Astrocyte (in vitro differentiated cells and primary cell): ENCODE results near the gene GID8. TPM values are rescaled to one million over a fixed set of nuclear protein-coding genes. Genes with fewer than 3 reads are reported as not detected.
A peak's percentile ranks its signal among the peaks of the same experiment; 100 is the strongest.

Experiments used
- DNase-seq: peaks from one replicate; pipeline ENCODE4 v3.0.0-alpha.2; 2010; ENCODE audit warnings: low read depth
- FAIRE-seq: peaks from 2 replicates; lab custom pipeline; 2011; peaks lifted over from hg19 to GRCh38; lab: Jason Lieb, UNC
- H2AFZ ChIP-seq: 2 replicates; pipeline ENCODE4 v1.6.0; 2012; ENCODE audit warnings: low read depth, low read length, inconsistent platforms
- H3K27ac ChIP-seq: 2 replicates; pipeline ENCODE4 v1.5.1; 2011; ENCODE audit warnings: low read depth, low read length, inconsistent platforms
- H3K27me3 ChIP-seq: 2 replicates; pipeline ENCODE4 v1.6.0; 2011; ENCODE audit warnings: low read length, inconsistent platforms; ENCODE audit not compliant: insufficient read depth
- H3K36me3 ChIP-seq: 2 replicates; pipeline ENCODE4 v1.5.1; 2011; ENCODE audit warnings: low read length, inconsistent platforms; ENCODE audit not compliant: insufficient read depth
- H3K4me1 ChIP-seq: 2 replicates; pipeline ENCODE4 v1.5.1; 2011; ENCODE audit warnings: low read length, inconsistent platforms; ENCODE audit not compliant: insufficient read depth
- H3K4me2 ChIP-seq: 2 replicates; pipeline ENCODE4 v1.6.0; 2012; ENCODE audit warnings: low read length, inconsistent platforms
- H3K4me3 ChIP-seq: 2 replicates; pipeline ENCODE4 v1.5.1; 2011; ENCODE audit warnings: low read depth, mild to moderate bottlenecking, low read length, inconsistent platforms; ENCODE audit not compliant: insufficient read depth
- H3K79me2 ChIP-seq: 2 replicates; pipeline ENCODE4 v1.6.0; 2012; ENCODE audit warnings: mild to moderate bottlenecking, low read length, inconsistent platforms; ENCODE audit not compliant: insufficient read depth
- H3K9ac ChIP-seq: 2 replicates; pipeline ENCODE4 v1.6.0; 2012; ENCODE audit warnings: mild to moderate bottlenecking, low read length, inconsistent platforms
- H3K9me3 ChIP-seq: 2 replicates; pipeline ENCODE4 v1.5.1; 2012; ENCODE audit warnings: low read depth, mild to moderate bottlenecking, low read length, inconsistent platforms; ENCODE audit not compliant: insufficient read depth
- H4K20me1 ChIP-seq: 2 replicates; pipeline ENCODE4 v1.6.0; 2012; ENCODE audit warnings: low read length, inconsistent platforms; ENCODE audit not compliant: insufficient read depth
- H3K27ac Mint-ChIP-seq: one replicate; pipeline ENCODE4 v1.8.0; 2021; ENCODE audit warnings: mild to moderate bottlenecking, mixed read lengths; ENCODE audit not compliant: unreplicated experiment
- H3K27me3 Mint-ChIP-seq: one replicate; pipeline ENCODE4 v1.8.0; 2021; ENCODE audit warnings: low read depth, mixed read lengths; ENCODE audit not compliant: unreplicated experiment
- H3K36me3 Mint-ChIP-seq: one replicate; pipeline ENCODE4 v1.8.0; 2021; ENCODE audit warnings: low read depth, mixed read lengths; ENCODE audit not compliant: unreplicated experiment
- H3K4me1 Mint-ChIP-seq: one replicate; pipeline ENCODE4 v1.8.0; 2021; ENCODE audit warnings: low read depth, mixed read lengths; ENCODE audit not compliant: unreplicated experiment
- H3K4me3 Mint-ChIP-seq: one replicate; pipeline ENCODE4 v1.8.0; 2021; ENCODE audit warnings: mild to moderate bottlenecking, moderate library complexity, mixed read lengths; ENCODE audit not compliant: unreplicated experiment
- H3K9me3 Mint-ChIP-seq: one replicate; pipeline ENCODE4 v1.8.0; 2021; ENCODE audit warnings: mild to moderate bottlenecking, mixed read lengths; ENCODE audit not compliant: unreplicated experiment
- CTCF ChIP-seq: IDR thresholded peaks from 2 replicates; pipeline ENCODE4 v1.5.1; 2011; ENCODE audit warnings: low read depth, mild to moderate bottlenecking, inconsistent platforms, low read length, moderate library complexity; ENCODE audit not compliant: insufficient read depth
- EZH2 ChIP-seq: IDR thresholded peaks from 2 replicates; pipeline ENCODE4 v1.6.1; 2012; ENCODE audit warnings: mild to moderate bottlenecking, low read length, inconsistent platforms; ENCODE audit not compliant: insufficient read depth
- total RNA-seq: library from RNA; stranded (reverse); gene quantifications from 2 replicates; pipeline ENCODE4 v1.2.1, GENCODE V29; 2021

Gene GID8
- total RNA-seq, 1 donor from 2014 or later, result 37.1 TPM

GRCh38 chr20:62898970-62899632, 38.8 kb upstream of the GID8 start:
- H2AFZ ChIP-seq, result no peak overlapping the region
- Mint-ChIP-seq H3K36me3 (peaks cover 6% of the 10 kb centered on the region), H3K27ac (peak overlapping the region; percentile 28), H3K4me3 (no peak overlapping the region), H3K9me3 (no peaks in the 10 kb centered on the region), H3K27me3 (no peaks in the 10 kb centered on the region), H3K4me1 (peaks cover 27% of the 10 kb centered on the region)
- H3K4me1 ChIP-seq, result peaks cover 14% of the 10 kb centered on the region
- peaks cover 81% of the 10 kb centered on the region for H4K20me1 ChIP-seq
- H3K36me3 ChIP-seq, result peaks cover 30% of the 10 kb centered on the region
- FAIRE-seq (no peak), DNase-seq (no peak)
- no peak overlapping the region for H3K9ac ChIP-seq
- H3K4me3 ChIP-seq, result no peak overlapping the region
- H3K79me2 ChIP-seq, result peaks cover 9% of the 10 kb centered on the region
- H3K9me3 ChIP-seq, result no peaks in the 10 kb centered on the region
- H3K4me2 ChIP-seq, result no peak overlapping the region
- H3K27ac ChIP-seq, result no peak overlapping the region
- no peaks in the 10 kb centered on the region for H3K27me3 ChIP-seq
- no peak for TF ChIP-seq CTCF
- no peak for TF ChIP-seq EZH2

GRCh38 chr20:62899633-62900051, 38.3 kb upstream of the GID8 start:
- H3K36me3 Mint-ChIP-seq, result peaks cover 6% of the 10 kb centered on the region
- peaks cover 14% of the 10 kb centered on the region for H3K4me1 ChIP-seq

More at GRCh38 chr20:62899633-62900051, 38.3 kb upstream of the GID8 start:
- TF ChIP-seq EZH2, result no peak
- TF ChIP-seq CTCF, result no peak
- no peak for DNase-seq
- Histone ChIP-seq H3K9me3 (no peaks in the 10 kb centered on the region), H3K4me3 (no peak overlapping the region), H3K27ac (no peak overlapping the region), H4K20me1 (peaks cover 83% of the 10 kb centered on the region), H3K36me3 (peaks cover 28% of the 10 kb centered on the region), H3K9ac (no peak overlapping the region), H2AFZ (no peak overlapping the region), H3K4me2 (no peak overlapping the region), H3K27me3 (no peaks in the 10 kb centered on the region), H3K79me2 (peaks cover 9% of the 10 kb centered on the region)
- FAIRE-seq, result no peak
- no peak overlapping the region for H3K27ac Mint-ChIP-seq
- H3K27me3 Mint-ChIP-seq, result no peaks in the 10 kb centered on the region
- H3K4me3 Mint-ChIP-seq, result no peak overlapping the region
- no peaks in the 10 kb centered on the region for H3K9me3 Mint-ChIP-seq
- H3K4me1 Mint-ChIP-seq, result peaks cover 29% of the 10 kb centered on the region
